ENCODE results near the gene PPP1R16B.

- TF ChIP-seq CTCF (IDR thresholded peaks at IDR 0.05; ENCODE audit: low read length) (no peak), EZH2 (IDR thresholded peaks at IDR 0.05; ENCODE audit: borderline replicate concordance, low read length) (no peak)
Measured at GRCh38 chr20:38800882-38801281, 4.6 kb upstream of the PPP1R16B start.

Measured in OCI-LY1 (cell line).